Muscle of arm (tissue), 12 donors: ENCODE measurements around the gene CENPM. TPM values are rescaled to one million over a fixed set of nuclear protein-coding genes. Genes with fewer than 3 reads are reported as not detected.

Experiments
- DNase-seq: peaks from one replicate; pipeline ENCODE4 v3.0.0-alpha.2; 2013
- polyA plus RNA-seq, 12 donors: library from polyadenylated mRNA; unstranded; fragments of 120-200 nt; gene quantifications; one replicate each; pipeline ENCODE4 v1.2.1, GENCODE V29; 2013; ENCODE audit not compliant: insufficient read length in 12 of 12

CENPM gene
- polyA plus RNA-seq, 12 donors = 4.5 to 9.3 (median 6.1) TPM; not detected in 2

DNA sequence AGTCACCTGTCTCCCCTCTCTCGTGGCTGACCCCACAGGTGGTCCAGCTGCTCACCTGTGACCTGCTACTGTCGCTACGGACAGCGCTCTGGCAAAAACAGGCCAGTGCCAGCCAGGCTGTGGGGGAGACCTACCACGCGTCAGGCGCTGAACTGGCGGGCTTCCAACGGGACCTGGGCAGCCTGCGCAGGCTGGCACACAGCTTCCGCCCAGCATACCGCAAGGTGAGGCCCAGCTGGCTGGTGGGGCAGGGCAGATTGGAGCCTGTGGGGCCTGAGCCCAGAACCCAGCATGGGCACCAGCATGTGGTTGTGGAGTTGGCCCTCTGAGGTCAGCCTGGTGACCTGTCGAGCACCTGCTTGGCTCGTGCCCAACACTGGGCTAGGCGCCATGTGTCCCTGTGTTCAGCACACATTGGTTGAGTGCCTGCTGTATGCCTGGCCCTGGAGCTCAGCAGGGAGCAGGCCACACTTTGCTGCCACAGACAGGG is 44.0 kb downstream of the CENPM start:
- DNase-seq = no peak

DNA sequence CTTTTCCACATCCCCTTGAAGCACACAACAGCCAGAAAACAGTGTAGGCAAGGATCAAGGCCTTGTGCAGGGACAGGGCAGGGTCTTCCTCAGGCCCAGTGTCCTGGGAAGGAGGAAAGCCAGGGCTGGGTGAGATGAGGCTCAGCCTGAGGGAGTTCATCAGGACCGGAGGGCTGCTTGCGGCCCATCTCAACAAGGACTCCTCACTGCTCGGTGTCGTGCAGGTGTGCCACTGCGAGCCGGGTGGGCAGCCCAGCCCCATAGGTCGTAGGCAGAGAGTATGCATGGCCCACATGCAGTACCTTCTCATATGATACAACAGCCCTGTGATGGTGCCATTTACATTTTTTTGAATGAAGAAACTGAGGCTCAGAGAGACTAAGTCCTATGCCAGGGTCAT is 44.9 kb downstream of the CENPM start:
- DNase-seq = no peak

DNA sequence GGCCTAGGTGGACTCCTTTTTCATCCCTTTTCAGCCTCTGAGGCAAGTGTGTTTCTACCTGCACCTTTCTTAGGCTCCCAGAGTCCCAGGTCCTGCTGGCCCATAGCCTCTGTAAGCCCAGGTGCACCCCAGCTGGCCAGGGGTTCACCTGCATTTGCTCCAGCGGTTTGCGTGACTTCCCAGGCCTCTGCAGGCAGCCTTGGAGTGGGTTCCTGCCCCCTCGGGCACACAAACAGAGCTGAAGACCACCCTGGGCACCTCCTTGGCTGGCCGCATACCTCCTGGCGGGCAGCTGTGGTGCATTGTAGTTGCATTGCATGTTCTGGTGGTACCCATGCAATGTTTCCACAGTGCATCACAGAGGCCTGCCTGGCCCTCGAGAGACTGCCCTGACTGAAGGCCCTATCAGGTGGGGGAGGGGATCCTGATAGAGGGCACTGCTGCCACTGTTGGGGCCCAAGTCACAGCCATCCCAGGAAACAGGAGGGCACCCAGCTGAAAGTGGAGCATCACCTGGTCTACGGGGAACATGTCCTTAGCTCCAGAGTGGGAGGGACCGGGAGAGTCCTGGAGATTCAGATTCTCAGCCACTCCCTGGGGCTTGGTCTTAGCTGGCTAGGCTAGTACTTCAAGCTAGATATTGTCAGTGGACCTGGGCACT is 46.2 kb downstream of the CENPM start:
- no peak for DNase-seq

DNA sequence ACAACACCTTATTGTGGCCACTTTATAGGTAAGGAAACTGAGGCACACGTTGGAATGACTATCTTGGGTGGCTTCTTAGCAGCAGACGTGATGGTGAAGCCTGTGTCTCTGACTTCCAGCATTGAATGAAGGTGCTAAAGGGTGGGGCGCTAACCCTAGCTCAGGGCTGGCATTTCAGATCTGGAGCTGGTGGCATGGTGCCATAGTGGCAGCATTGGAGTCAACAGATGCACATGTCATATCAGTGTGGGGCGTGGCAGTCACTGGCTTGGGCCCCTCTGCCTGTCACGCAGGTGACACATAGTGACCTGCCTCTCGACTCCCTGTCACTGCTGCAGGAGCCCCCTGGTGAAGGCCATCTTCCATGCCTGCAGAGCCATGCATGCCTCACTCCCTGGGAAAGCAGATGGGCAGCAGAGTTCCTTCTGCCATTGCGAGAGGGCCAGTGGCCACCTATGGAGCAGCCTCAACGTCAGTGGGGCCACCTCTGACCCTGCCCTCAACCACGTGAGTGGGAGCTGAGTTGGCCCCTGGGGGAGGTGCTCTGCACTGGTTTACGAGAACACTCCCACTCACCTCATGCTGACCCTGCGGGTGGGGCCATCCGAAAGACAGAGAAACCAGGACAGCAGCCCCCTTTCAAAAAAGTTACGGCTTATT is 46.8 kb downstream of the CENPM start:
- no peak for DNase-seq

DNA sequence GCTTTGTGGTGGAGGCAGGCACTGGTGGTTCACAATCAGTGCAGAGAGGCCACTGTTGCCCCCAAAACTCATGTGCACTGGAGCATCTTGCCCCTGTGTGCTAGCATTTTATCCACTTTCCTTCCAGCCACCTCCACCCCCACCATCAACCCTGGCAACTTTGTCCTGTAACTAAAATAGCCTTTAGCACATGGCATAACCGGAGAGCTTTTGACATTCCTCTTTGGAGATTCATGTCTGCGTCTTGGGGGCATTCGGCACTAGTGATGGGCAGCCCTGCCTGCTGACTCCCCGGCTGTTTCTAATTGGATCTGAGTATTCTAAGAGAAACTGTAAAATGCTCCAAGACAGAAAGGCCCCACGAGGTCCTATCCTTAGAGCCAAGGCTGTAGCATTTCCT is 47.8 kb downstream of the CENPM start:
- no peak for DNase-seq

DNA sequence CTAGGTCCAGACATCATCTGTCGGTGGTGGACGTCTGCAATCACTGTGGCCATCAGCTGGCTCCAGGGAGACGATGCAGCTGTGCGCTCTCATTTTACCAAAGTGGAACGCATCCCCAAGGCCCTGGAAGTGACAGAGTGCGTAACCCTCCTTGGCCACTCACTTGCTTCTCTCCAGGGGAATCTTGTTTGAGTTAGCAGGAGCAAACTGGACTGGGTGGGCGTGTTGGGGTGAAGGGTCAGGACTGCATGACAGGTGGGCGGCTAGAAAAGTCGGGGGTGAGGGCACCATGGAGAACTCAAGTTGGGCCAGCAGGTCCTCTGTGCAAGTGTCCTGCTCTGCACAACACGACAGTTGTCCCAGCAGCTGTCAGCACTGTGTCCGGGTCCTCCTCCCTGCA is 48.3 kb downstream of the CENPM start:
- no peak for DNase-seq

DNA sequence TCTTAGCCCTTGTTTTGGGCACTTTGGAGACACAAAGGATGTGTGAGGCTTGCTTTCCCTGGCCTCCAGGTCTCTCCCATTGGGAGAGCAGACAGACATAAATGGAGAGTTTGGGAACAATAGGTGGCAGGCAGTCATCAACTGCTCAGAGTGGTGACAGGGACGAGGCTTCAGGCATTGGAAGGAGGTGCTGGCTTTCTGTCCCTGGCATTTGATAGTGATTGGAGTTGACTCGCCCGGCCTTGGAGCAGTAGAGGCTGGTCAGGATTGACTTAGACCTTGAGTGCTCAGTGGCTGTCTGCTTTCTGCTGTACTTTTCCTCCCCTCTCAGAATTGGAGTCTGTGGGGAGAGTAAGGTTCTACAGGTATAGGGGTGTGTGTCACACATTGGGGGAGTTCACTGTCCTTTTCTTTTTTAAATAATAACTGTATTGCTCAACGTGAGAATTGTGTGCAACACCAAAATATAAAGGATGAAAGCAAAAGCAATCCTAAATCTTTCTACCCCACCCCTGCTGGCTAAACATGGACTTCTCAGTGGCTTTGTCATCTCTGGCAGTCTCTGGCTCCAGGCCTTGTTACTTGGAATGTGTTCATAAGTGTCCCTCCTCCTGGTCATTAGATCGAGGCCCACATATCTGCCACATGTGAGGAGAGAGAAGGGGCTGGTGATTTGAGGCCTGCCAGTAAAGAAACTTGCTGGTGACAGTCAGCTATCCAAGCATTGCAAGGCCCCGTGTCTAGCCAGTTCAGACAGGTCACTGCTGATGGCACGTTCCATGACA is 53.2 kb downstream of the CENPM start:
- no peak for DNase-seq

DNA sequence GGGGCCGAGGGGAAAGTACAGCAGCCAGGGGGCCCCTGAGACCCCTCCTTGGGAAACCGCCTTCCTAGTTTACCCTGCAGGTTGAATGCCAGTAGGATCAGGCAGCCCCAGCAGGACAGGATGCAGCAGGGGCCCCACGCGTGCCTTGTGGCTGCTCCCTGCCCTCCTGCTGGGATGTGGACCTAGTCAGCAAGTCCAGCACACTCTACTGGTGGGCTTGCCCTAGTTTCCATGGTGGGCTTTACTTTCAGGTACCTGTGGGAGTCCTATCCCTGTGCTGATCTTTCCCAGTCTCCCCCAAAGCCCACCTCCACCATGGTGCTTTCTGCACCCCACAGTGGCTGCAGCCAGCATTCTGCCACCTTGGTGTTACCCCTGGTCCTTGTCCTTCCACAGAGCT is 54.2 kb downstream of the CENPM start:
- DNase-seq = no peak

DNA sequence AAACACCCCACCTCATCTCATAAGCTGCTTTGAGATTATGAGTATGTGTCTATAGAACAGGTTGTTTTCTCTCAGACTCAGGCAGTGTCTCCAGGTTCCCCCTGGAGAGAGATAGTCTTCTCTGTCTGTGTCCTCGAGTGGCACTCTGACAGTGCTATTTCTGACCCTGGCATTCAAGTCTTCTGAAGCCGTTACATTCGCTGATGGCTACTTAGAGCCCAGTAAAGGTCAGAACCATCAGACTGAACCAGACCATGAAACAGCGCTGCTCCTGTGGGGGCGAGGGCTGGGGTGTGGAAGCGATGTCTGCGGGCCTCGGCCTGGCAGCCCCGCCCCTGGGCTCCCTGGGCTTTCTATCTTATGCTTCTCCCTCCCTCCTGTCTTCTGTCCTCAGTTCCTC is 55.5 kb downstream of the CENPM start:
- no peak for DNase-seq

Other genes starting within 250 kb of the CENPM start
- gene MEI1, start 247.6 kb downstream of the CENPM start, polyA plus RNA-seq = 1 to 10 TPM in 5 of 12 donors, under 1 TPM in 5, not detected in 2; 0.54 to 2.1 (median 0.98) TPM
- gene CCDC134, start 146.5 kb downstream of the CENPM start, polyA plus RNA-seq = 10 to 100 TPM in 5 of 12 donors, 1 to 10 TPM in 6, not detected in 1; 7.6 to 21.0 (median 9.7) TPM
- gene SREBF2, start 114.0 kb downstream of the CENPM start, polyA plus RNA-seq = 100 to 1,000 TPM in 1 of 12 donors, 10 to 100 TPM in 10, not detected in 1; 68.0 to 110 (median 86.1) TPM
- under 1 TPM in 3 of 12 donors, not detected in 9; 0.13 to 0.40 (median 0.17) TPM for gene SHISA8, start 32.1 kb downstream of the CENPM start, polyA plus RNA-seq
- gene TNFRSF13C, start 20.3 kb downstream of the CENPM start, polyA plus RNA-seq = 1 to 10 TPM in 8 of 12 donors, under 1 TPM in 2, not detected in 2; 0.70 to 4.4 (median 1.2) TPM
- gene SEPTIN3, start 22.3 kb upstream of the CENPM start, polyA plus RNA-seq = 1 to 10 TPM in 9 of 12 donors, under 1 TPM in 2, not detected in 1; 0.60 to 4.3 (median 1.2) TPM
- 1 to 10 TPM in 7 of 12 donors, under 1 TPM in 3, not detected in 2; 0.50 to 4.1 (median 1.6) TPM for gene WBP2NL, start 51.6 kb upstream of the CENPM start, polyA plus RNA-seq
- gene NAGA, start 123.7 kb upstream of the CENPM start, polyA plus RNA-seq = 10 to 100 TPM in 11 of 12 donors, not detected in 1; 11.1 to 26.2 (median 20.1) TPM
- 10 to 100 TPM in 11 of 12 donors, not detected in 1; 12.1 to 30.6 (median 18.3) TPM for gene PHETA2, start 127.1 kb upstream of the CENPM start, polyA plus RNA-seq
- 100 to 1,000 TPM in 5 of 12 donors, 10 to 100 TPM in 6, not detected in 1; 39.7 to 155 (median 99.5) TPM for gene SMDT1, start 132.5 kb upstream of the CENPM start, polyA plus RNA-seq
- 100 to 1,000 TPM in 4 of 12 donors, 10 to 100 TPM in 7, not detected in 1; 76.9 to 146 (median 95.8) TPM for gene NDUFA6, start 143.6 kb upstream of the CENPM start, polyA plus RNA-seq
- gene CYP2D6, start 183.7 kb upstream of the CENPM start, polyA plus RNA-seq = 1 to 10 TPM in 10 of 12 donors, under 1 TPM in 1, not detected in 1; 0.36 to 6.4 (median 1.7) TPM